Liver (tissue), 9 donors: ENCODE results near the gene OR52M1. TPM values are rescaled to one million over a fixed set of nuclear protein-coding genes. Genes with fewer than 3 reads are reported as not detected.

Experiments used
- DNase-seq: peaks from one replicate; pipeline ENCODE4 v3.0.0-alpha.2; 2017; ENCODE audit warnings: low spot score
- H3K27ac ChIP-seq, 2 donors: one replicate each; pipeline ENCODE4 v1.7.0; 2013; ENCODE audit warnings: inconsistent platforms in 2 of 2, low read length in 2 of 2, control low read depth in 1 of 2, low read depth in 1 of 2, mild to moderate bottlenecking in 1 of 2
- H3K27me3 ChIP-seq, 4 donors: one replicate each; pipeline versions ENCODE4 v1.6.1 to v1.7.0; 2013; ENCODE audit warnings: low read length in 3 of 4, inconsistent platforms in 1 of 4, mild to moderate bottlenecking in 1 of 4, moderate library complexity in 1 of 4; ENCODE audit not compliant: control insufficient read depth in 4 of 4, insufficient read depth in 4 of 4
- H3K36me3 ChIP-seq, 4 donors: one replicate each; pipeline versions ENCODE4 v1.6.1 to v1.7.0; 2013; ENCODE audit warnings: low read length in 3 of 4, mild to moderate bottlenecking in 3 of 4, low read depth in 1 of 4, moderate library complexity in 1 of 4; ENCODE audit not compliant: control insufficient read depth in 4 of 4, insufficient read depth in 3 of 4
- H3K4me1 ChIP-seq, 4 donors: one replicate each; pipeline versions ENCODE4 v1.6.1 to v1.7.0; 2013; ENCODE audit warnings: low read length in 3 of 4, mild to moderate bottlenecking in 3 of 4, moderate library complexity in 1 of 4; ENCODE audit not compliant: control insufficient read depth in 4 of 4, insufficient read depth in 4 of 4
- H3K4me3 ChIP-seq, 3 donors: one replicate each; pipeline versions ENCODE4 v1.6.1 to v1.7.0; 2013; ENCODE audit warnings: low read length in 3 of 3, control low read depth in 1 of 3, low read depth in 1 of 3, mild to moderate bottlenecking in 1 of 3
- H3K9ac ChIP-seq, 2 donors: one replicate each; pipeline ENCODE4 v1.7.0; 2013; ENCODE audit warnings: low read length in 2 of 2, mild to moderate bottlenecking in 2 of 2, moderate library complexity in 2 of 2, control low read depth in 1 of 2, low read depth in 1 of 2
- H3K9me3 ChIP-seq, 4 donors: one replicate each; pipeline versions ENCODE4 v1.6.1 to v1.7.0; 2013; ENCODE audit warnings: low read length in 3 of 4; ENCODE audit not compliant: control insufficient read depth in 4 of 4
- ATF3 ChIP-seq: IDR thresholded peaks from 2 replicates; pipeline ENCODE4 v1.6.1; 2016; ENCODE audit warnings: antibody characterized with exemption
- CTCF ChIP-seq: fragments of 150-350 bp; IDR thresholded peaks from 2 replicates; pipeline ENCODE4 v1.5.1; 2017; ENCODE audit warnings: improper control_type of control experiment, low read depth, low read length; ENCODE audit not compliant: missing input control
- EGR1 ChIP-seq, 2 donors: IDR thresholded peaks; 2 replicates each; pipeline ENCODE4 v1.6.1; 2016 to 2018; ENCODE audit warnings: antibody characterized with exemption in 2 of 2, low read depth in 2 of 2
- FOXA1 ChIP-seq: IDR thresholded peaks from 2 replicates; pipeline ENCODE4 v1.6.1; 2016; ENCODE audit warnings: antibody characterized with exemption
- FOXA2 ChIP-seq: IDR thresholded peaks from 2 replicates; pipeline ENCODE4 v1.6.1; 2016; ENCODE audit warnings: antibody characterized with exemption
- GABPA ChIP-seq, 2 donors: IDR thresholded peaks in 1 of 2; conservative IDR thresholded peaks in 1 of 2; 2 replicates each; pipeline ENCODE4 v1.6.1; 2016; ENCODE audit warnings: antibody characterized with exemption in 2 of 2, mild to moderate bottlenecking in 1 of 2, moderate library complexity in 1 of 2
- HNF4G ChIP-seq: IDR thresholded peaks from 2 replicates; pipeline ENCODE4 v1.6.1; 2016; ENCODE audit warnings: antibody characterized with exemption
- JUND ChIP-seq, 2 donors: IDR thresholded peaks; 2 replicates each; pipeline ENCODE4 v1.6.1; 2016; ENCODE audit warnings: antibody characterized with exemption in 2 of 2
- MAX ChIP-seq: IDR thresholded peaks from 2 replicates; pipeline ENCODE4 v1.6.1; 2016; ENCODE audit warnings: antibody characterized with exemption
- NR2F2 ChIP-seq: IDR thresholded peaks from 2 replicates; pipeline ENCODE4 v1.6.1; 2016; ENCODE audit warnings: antibody characterized with exemption
- RAD21 ChIP-seq, 2 donors: IDR thresholded peaks; 2 replicates each; pipeline ENCODE4 v1.6.1; 2016; ENCODE audit warnings: antibody characterized with exemption in 2 of 2, mild to moderate bottlenecking in 2 of 2
- REST ChIP-seq: IDR thresholded peaks from 2 replicates; pipeline ENCODE4 v1.6.1; 2016; ENCODE audit warnings: antibody characterized with exemption, mild to moderate bottlenecking
- RXRA ChIP-seq, 2 donors: IDR thresholded peaks; 2 replicates each; pipeline ENCODE4 v1.6.1; 2017 to 2018; ENCODE audit warnings: antibody characterized with exemption in 2 of 2, mild to moderate bottlenecking in 1 of 2
- SP1 ChIP-seq: IDR thresholded peaks from 2 replicates; pipeline ENCODE4 v1.6.1; 2018; ENCODE audit warnings: antibody characterized with exemption, mild to moderate bottlenecking
- ZBTB33 ChIP-seq: IDR thresholded peaks from 2 replicates; pipeline ENCODE4 v1.6.1; 2016; ENCODE audit warnings: antibody characterized with exemption
- whole genome bisulfite sequencing: extraction: QIAGEN DNeasy Blood & Tissue Kit; methylation state at CpG from one replicate; pipeline ENCODE4 v1.1.7; 2013; 5-methylcytosine and 5-hydroxymethylcytosine counted together
- polyA plus RNA-seq, 2 donors: library from polyadenylated mRNA; stranded (reverse) in 1 of 2; unstranded in 1 of 2; fragments of 200-250 nt in 1 of 2; fragments of >200 nt in 1 of 2; fragmentation: Nextera tagmentation in 1 of 2; extraction: Ambion mirVana in 1 of 2; gene quantifications; one replicate each; pipeline versions ENCODE4 v1.2.1 to v1.2.3, GENCODE V29; 2013 to 2015
- total RNA-seq, 2 donors: library from RNA; depleted of rRNA; stranded (reverse); fragments of >200 nt; gene quantifications; one replicate each; pipeline ENCODE4 v1.2.3, GENCODE V29; 2014
- donor health status: healthy.
- donor health status: healthy.
- donor health status: healthy.
- donor health status: healthy.
- donor health status: healthy.

Gene OR52M1
- total and polyA plus RNA-seq, 4 donors: not detected

- Histone ChIP-seq H3K36me3 (no peaks in the 10 kb centered on the region), H3K27me3 (no peaks in the 10 kb centered on the region), H3K9ac (no peak overlapping the region), H3K4me3 (no peak overlapping the region), H3K4me1 (no peaks in the 10 kb centered on the region), H3K27ac (no peak overlapping the region), H3K9me3 (no peaks in the 10 kb centered on the region)
- TF ChIP-seq FOXA2 (no peak), CTCF (no peak), MAX (no peak), RAD21 (IDR thresholded peaks at IDR 0.05) (no peak), SP1 (no peak), HNF4G (no peak), FOXA1 (no peak), NR2F2 (no peak), GABPA (IDR thresholded peaks at IDR 0.05 in 1 of 2, conservative IDR thresholded peaks at IDR 0.05 in 1 of 2) (no peak), ATF3 (no peak), JUND (IDR thresholded peaks at IDR 0.05) (no peak), EGR1 (IDR thresholded peaks at IDR 0.05; ENCODE audit: low read depth in 2 of 2) (no peak)
- WGBS: 85% methylated on average over 6 of the region's 6 CpGs
- no peak for DNase-seq
Observed at GRCh38 chr11:4522752-4523151, 22.2 kb upstream of the OR52M1 start.

GRCh38 chr11:4523666-4524065, 21.3 kb upstream of the OR52M1 start:
- no peak for DNase-seq
- Histone ChIP-seq H3K4me1 (no peaks in the 10 kb centered on the region), H3K9ac (no peak overlapping the region), H3K9me3 (no peaks in the 10 kb centered on the region), H3K27ac (no peak overlapping the region), H3K4me3 (no peak overlapping the region), H3K36me3 (no peaks in the 10 kb centered on the region), H3K27me3 (no peaks in the 10 kb centered on the region)
- WGBS: 91% methylated on average over 1 of the region's 1 CpG
- TF ChIP-seq EGR1 (IDR thresholded peaks at IDR 0.05; ENCODE audit: low read depth in 2 of 2) (no peak), JUND (IDR thresholded peaks at IDR 0.05) (no peak), RXRA (IDR thresholded peaks at IDR 0.05) (no peak), CTCF (no peak), ATF3 (no peak), FOXA1 (no peak), FOXA2 (no peak), ZBTB33 (no peak), GABPA (IDR thresholded peaks at IDR 0.05 in 1 of 2, conservative IDR thresholded peaks at IDR 0.05 in 1 of 2) (no peak), NR2F2 (no peak), MAX (no peak), REST (no peak), SP1 (no peak), HNF4G (no peak)
